Right renal cortex interstitium (tissue), 3 donors: Measurements from ENCODE around the gene EXOC6B. TPM values are rescaled to one million over a fixed set of nuclear protein-coding genes. Genes with fewer than 3 reads are reported as not detected.

Experiments
- DNase-seq, 3 donors: peaks; one replicate each; pipeline ENCODE4 v3.0.0-alpha.2; 2013; ENCODE audit warnings: low read depth in 3 of 3, low spot score in 2 of 3
- polyA plus RNA-seq, 3 donors: library from polyadenylated mRNA; unstranded; fragments of 120-200 nt; gene quantifications; one replicate each; pipeline ENCODE4 v1.2.1, GENCODE V29; 2013; ENCODE audit not compliant: insufficient read length in 3 of 3

Gene EXOC6B
- polyA plus RNA-seq, 3 donors, result 23.6 to 25.8 (median 24.0) TPM

- no peak for DNase-seq
Observed at GRCh38 chr2:72747344-72747743, 78.5 kb downstream of the EXOC6B start.

- peak; percentile 37 to 71 (median 50) for DNase-seq
Observed at GRCh38 chr2:72745679-72746368, 80.0 kb downstream of the EXOC6B start.

- no peak for DNase-seq
Observed at GRCh38 chr2:72744049-72744448, 81.8 kb downstream of the EXOC6B start.

- no peak for DNase-seq
Observed at GRCh38 chr2:72743481-72743880, 82.4 kb downstream of the EXOC6B start.

- no peak for DNase-seq
Observed at GRCh38 chr2:72738096-72738495, 87.7 kb downstream of the EXOC6B start.

- no peak for DNase-seq
Observed at GRCh38 chr2:72734432-72734831, 91.4 kb downstream of the EXOC6B start.

- no peak for DNase-seq
Observed at GRCh38 chr2:72731116-72731515, 94.7 kb downstream of the EXOC6B start.

- DNase-seq, result no peak
Observed at GRCh38 chr2:72727356-72727755, 98.5 kb downstream of the EXOC6B start.

GRCh38 chr2:72723769-72724370, 102.0 kb downstream of the EXOC6B start:
- no peak for DNase-seq

- DNase-seq, result no peak
Observed at GRCh38 chr2:72722492-72723070, 103.3 kb downstream of the EXOC6B start.

GRCh38 chr2:72719416-72719815, 106.4 kb downstream of the EXOC6B start:
- no peak for DNase-seq

GRCh38 chr2:72718876-72719275, 107.0 kb downstream of the EXOC6B start:
- DNase-seq, result no peak

GRCh38 chr2:72716601-72717000, 109.2 kb downstream of the EXOC6B start:
- no peak for DNase-seq

- no peak for DNase-seq
Observed at GRCh38 chr2:72713857-72714256, 112.0 kb downstream of the EXOC6B start.

GRCh38 chr2:72712977-72713376, 112.9 kb downstream of the EXOC6B start:
- DNase-seq, result no peak

- DNase-seq, result no peak
Observed at GRCh38 chr2:72712304-72712703, 113.5 kb downstream of the EXOC6B start.

GRCh38 chr2:72710418-72711152, 115.2 kb downstream of the EXOC6B start:
- DNase-seq, result no peak

GRCh38 chr2:72708236-72708635, 117.6 kb downstream of the EXOC6B start:
- DNase-seq, result no peak

- DNase-seq, result no peak
Observed at GRCh38 chr2:72698300-72698699, 127.5 kb downstream of the EXOC6B start.

- no peak for DNase-seq
Observed at GRCh38 chr2:72696559-72696958, 129.3 kb downstream of the EXOC6B start.

GRCh38 chr2:72695676-72696075, 130.2 kb downstream of the EXOC6B start:
- DNase-seq, result no peak
